NCI-H146 treated with DMSO at 0.1 percent for 48 hours (cell line): ENCODE data around the gene MICAL1.

Experiments
- DNase-seq: peaks from one replicate; lab custom pipeline; 2025; ENCODE audit not compliant: unreplicated experiment; lab: John Stamatoyannopoulos, UW

Gene MICAL1

DNA sequence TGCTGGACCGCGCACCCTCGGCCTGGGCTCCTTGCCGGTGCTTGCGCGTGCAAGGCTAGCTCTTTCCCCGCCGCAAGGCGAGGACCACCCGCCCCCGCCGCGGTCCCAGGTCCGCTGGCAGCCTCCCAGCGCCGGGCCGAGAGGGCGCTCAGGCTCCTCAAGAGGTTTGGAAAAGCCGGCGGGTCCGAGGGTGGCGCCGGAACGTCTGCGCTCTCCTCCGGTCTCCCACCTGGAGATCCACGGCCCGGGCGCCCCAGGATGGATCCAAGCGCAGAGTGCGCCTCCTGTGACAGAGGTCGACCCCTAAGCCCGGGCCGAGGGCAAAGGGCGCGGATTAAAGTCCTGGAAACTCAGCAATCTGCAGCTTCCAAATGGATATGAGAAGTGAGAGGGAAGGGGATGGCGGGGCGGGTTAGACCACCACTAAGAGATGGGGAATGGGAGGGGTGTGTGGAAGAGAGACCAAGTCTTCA, 575 bp upstream of the MICAL1 start:
- DNase-seq: no peak

GRCh38 chr6:109454496-109455436, 806 bp downstream of the MICAL1 start:
- DNase-seq: no peak

- DNase-seq: no peak
These were observed 1.7 kb downstream of the MICAL1 start for GRCh38 chr6:109453594-109454495.

- DNase-seq: no peak
These were observed 2.4 kb downstream of the MICAL1 start for GRCh38 chr6:109453156-109453555.

DNA sequence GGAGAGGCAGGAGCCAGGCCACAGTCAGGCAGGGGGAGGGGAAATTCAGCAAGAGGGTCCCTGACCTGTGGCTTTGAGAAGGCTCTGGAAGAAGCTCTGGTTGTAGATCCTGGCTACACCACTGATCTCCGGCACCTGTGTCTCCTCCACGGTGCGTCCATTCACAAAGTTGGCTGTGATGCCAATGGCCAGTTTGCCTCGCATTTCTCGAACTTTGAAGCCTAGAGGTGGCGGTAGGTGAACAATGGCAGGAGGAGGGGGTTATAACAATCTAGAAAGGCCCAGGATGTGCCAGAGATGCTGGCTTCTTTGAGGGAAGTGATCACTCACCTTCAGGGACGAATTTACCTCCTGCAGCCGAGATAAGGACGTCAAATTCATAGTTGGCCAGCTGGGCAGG, 3.4 kb downstream of the MICAL1 start:
- no peak for DNase-seq

DNA sequence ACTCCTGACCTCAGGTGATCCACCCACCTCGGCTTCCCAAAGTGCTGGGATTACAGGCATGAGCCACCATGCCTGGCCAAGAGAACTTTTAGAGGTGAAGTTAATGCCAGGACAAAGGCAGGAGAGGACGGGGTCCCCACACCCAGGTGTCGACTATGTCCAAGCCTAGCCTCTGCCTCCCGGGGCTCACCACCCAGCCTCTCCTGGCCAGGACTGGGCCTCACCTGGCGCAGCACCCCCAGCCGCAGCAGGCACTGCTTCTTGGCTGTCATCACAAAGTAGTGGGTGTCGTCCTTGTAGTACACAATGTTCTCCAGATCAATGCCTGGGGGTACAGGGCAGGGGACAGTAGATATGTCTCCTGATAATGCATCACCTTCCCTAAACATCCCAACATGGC, 4.2 kb downstream of the MICAL1 start:
- DNase-seq: no peak

DNA sequence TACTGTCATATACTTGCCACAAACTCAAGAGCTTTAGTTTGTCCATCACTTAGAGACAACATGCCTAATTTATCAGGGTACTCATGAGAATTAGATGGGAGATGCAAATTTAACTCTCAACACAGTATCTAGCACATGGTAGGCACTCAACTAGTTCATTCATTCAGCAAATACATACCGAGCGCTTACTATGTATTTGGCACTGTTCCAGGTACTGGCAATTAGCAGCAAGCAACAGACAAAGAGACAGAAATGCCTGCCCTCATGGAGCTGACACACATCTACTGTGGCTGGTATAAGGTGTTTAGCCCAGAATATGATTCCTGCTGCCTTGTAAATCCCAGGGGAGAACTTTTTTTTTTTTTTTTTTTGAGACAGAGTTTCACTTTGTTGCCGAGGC, 4.8 kb downstream of the MICAL1 start:
- no peak for DNase-seq

DNA sequence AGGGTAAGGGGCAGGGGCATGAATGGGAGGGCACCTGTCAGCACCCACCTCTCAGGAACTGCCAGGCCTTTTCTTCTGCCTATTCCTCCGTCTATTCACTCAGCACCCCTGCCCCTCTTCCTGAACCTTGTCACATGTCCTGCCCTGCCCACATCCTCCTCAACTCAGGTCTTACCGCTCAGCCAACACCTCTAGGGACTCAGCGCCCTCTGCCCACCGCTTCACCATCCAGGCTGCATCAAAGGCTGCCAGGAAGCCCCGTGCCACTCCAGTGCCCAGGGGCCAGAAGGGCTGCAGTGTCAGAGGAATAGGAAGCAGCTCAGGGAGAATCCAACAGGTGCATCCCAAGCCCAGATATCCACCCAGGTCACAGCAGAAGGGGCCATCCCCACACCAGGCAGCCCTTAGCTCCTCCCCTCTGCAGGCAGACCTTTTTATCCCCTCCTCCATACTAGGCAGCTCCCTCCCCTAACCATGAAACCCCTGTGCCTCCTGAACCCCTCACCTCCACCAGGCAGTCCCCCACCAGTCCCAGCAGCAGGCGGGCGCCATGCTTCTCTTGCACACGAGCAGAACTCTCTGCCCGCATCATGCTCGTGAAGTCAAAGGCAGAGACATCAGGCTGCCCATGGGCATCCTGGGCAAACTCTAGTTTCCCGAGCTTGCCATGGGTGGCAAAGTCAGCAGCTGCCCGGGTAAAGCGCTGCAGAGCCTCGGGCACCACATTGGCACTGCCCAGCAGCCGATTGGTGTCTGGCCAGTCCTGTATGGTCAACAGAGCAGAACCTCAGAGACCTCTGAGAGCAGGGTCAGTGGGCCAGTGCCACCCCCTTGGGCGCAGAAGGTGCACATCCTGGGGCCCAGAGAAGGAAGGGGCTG, 5.5 kb downstream of the MICAL1 start:
- no peak for DNase-seq

GRCh38 chr6:109449064-109449794, 6.3 kb downstream of the MICAL1 start:
- DNase-seq: no peak

GRCh38 chr6:109448615-109449014, 7.0 kb downstream of the MICAL1 start:
- DNase-seq: no peak

DNA sequence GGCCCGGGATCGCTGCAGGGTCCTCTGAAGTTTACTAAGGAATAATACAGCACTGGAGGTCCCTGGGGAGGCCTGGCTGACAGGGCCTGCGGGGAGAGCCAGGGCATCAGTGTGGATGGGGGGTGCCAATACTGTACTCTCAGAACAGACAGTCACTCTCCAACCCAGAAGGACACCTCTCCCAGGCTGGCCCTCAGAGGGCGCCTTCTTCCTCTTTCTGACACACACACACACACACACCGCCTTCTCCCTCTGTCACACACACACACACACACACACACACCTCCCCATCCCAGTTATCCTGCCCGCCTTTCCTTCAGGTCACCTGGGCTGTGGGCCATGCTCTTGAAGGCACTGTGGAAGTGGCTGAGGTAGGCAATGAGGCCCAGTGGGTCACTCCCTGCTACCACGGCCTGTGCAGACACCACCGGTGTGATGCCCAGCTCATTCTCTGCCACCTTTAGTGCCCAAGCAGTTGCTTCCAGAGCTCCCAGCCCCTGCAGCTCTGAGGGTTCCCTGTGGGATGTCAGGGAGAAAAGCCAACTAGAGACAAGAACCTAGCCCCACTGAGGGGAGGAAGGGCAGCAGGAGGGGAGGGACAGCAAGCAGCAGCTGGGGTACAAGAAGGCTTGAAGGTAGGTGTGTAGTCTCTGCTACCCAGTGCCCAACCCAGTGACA, 7.6 kb downstream of the MICAL1 start:
- no peak for DNase-seq

DNA sequence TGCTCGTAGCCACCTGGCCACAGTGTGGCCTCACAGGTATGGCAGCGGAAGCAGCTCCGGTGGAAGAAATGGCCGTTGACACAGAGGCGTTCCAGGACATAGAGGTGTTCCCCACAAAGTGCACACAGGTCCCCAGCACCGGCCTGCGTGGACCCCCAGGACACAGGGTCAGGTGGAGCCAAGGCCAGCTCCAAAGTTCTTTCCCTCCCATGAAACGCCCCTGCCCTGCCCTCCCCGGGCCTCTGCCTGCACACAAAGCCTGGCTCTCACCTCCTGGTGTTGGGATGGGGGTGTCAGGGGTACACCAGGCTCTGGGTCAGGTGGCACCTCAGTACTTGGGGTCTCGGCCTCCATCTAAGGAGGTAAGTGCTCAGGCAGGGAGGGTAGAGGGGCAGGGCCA, 8.5 kb downstream of the MICAL1 start:
- no peak for DNase-seq

DNA sequence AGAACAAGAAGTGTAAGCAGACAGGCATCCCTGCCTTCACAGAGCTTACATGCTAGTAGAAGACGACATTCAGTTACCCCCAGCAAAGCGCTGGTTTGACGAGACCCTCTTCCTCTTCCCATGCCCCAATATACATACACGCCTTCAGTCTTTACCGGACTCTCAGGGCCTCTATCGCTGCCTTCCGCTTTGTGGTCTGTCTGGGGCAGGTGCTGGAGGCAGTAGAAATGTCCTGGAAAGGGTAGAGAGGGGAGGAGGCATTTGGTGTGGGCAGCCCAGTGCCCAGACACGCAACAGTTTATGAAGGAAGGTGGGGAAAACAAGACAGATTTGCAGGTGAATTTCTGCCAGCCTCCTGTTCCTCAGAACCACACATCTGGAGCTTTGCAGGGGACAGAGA, 9.0 kb downstream of the MICAL1 start:
- no peak for DNase-seq

GRCh38 chr6:109446072-109446471, 9.5 kb downstream of the MICAL1 start:
- DNase-seq: no peak

- DNase-seq: no peak
These were observed 10.2 kb downstream of the MICAL1 start for GRCh38 chr6:109445382-109445781.

DNA sequence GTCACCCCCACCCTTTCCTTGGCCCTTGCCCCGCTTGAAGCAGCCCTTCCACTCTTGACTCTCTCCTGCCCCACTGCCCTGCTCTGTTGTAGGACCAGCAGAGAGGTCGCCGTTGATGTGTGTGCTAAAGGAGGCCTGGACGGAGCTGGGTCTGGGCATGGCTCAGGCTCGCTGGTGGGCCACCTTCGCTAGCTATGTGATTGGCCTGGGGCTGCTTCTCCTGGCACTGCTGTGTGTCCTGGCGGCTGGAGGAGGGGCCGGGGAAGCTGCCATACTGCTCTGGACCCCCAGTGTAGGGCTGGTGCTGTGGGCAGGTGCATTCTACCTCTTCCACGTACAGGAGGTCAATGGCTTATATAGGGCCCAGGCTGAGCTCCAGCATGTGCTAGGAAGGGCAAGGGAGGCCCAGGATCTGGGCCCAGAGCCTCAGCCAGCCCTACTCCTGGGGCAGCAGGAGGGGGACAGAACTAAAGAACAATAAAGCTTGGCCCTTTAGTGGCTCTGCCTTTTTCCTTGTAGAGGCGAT, 12.1 kb downstream of the MICAL1 start:
- DNase-seq: no peak

- DNase-seq: no peak
These were observed 13.1 kb downstream of the MICAL1 start for GRCh38 chr6:109442393-109442924.

GRCh38 chr6:109441069-109441816, 14.3 kb downstream of the MICAL1 start:
- peak; percentile 55 for DNase-seq
